Suppressor macrophage (primary cell): ENCODE measurements around the gene TTC8.
A peak's percentile ranks its signal among the peaks of the same experiment; 100 is the strongest.
"Not testable (repeated sequence)": the region's sequence is repeated elsewhere in the genome, so short reads cannot be mapped to it uniquely, and the experiment has no call there.

ENCODE experiments used
- DNase-seq, 4 experiments: peaks; one replicate each; pipeline ENCODE4 v3.0.0-alpha.2; 2020 to 2022
- total RNA-seq, 17 experiments: gene quantifications; one replicate each; lab custom pipeline; 2026; ENCODE audit warnings: mixed read lengths in 6 of 17, inconsistent platforms in 3 of 17; lab: John Stamatoyannopoulos, UW

The TTC8 gene
- total RNA-seq: 3.1 to 19.8 (median 13.3) reads per million in 17 experiments

- peak; percentile 92 to 96 (median 95) for DNase-seq
Measured at GRCh38 chr14:88824314-88825077, at the start of gene TTC8. TSS of gene TTC8 (plus strand) at chr14:88824651. CDS start at chr14:88824708, 57 bp downstream.

- no peak for DNase-seq
Measured at GRCh38 chr14:88775532-88775931, 48.9 kb upstream of the TTC8 start.

- no peak for DNase-seq
Measured at GRCh38 chr14:88785911-88786310, 38.5 kb upstream of the TTC8 start.

- no peak for DNase-seq
Measured at GRCh38 chr14:88786715-88787114, 37.7 kb upstream of the TTC8 start.

- DNase-seq: not testable (repeated sequence)
Measured at GRCh38 chr14:88789573-88789972, 34.9 kb upstream of the TTC8 start.

GRCh38 chr14:88790501-88791251 lies 33.8 kb upstream of the TTC8 start:
- no peak for DNase-seq

- DNase-seq: no peak
Measured at GRCh38 chr14:88791252-88791621, 33.2 kb upstream of the TTC8 start.

- peak in 2 of 4 experiments; percentile 6 to 10 for DNase-seq
Measured at GRCh38 chr14:88791629-88792472, 32.6 kb upstream of the TTC8 start.

- peak; percentile 70 to 90 (median 78) for DNase-seq
Measured at GRCh38 chr14:88792473-88793258, 31.8 kb upstream of the TTC8 start, which contains the start of gene EML5. TSS of gene EML5 (minus strand) at chr14:88792953. CDS start at chr14:88792503, 450 bp downstream.

- no peak for DNase-seq
Measured at GRCh38 chr14:88793259-88793625, 31.2 kb upstream of the TTC8 start.

- no peak for DNase-seq
Measured at GRCh38 chr14:88798156-88798555, 26.3 kb upstream of the TTC8 start.

- no peak for DNase-seq
Measured at GRCh38 chr14:88799522-88799921, 24.9 kb upstream of the TTC8 start.

GRCh38 chr14:88802596-88802995 lies 21.9 kb upstream of the TTC8 start:
- DNase-seq: no peak

- peak in 2 of 4 experiments; percentile 1 to 7 for DNase-seq
Measured at GRCh38 chr14:88804035-88804434, 20.4 kb upstream of the TTC8 start.

- no peak for DNase-seq
Measured at GRCh38 chr14:88804477-88804876, 20.0 kb upstream of the TTC8 start.

- DNase-seq: no peak
Measured at GRCh38 chr14:88808359-88808758, 16.1 kb upstream of the TTC8 start.

GRCh38 chr14:88815980-88816379 lies 8.5 kb upstream of the TTC8 start:
- DNase-seq: no peak

- DNase-seq: no peak
Measured at GRCh38 chr14:88818018-88818417, 6.4 kb upstream of the TTC8 start.

- DNase-seq: not testable (repeated sequence)
Measured at GRCh38 chr14:88819674-88820073, 4.8 kb upstream of the TTC8 start.

GRCh38 chr14:88821378-88821777 lies 3.1 kb upstream of the TTC8 start:
- DNase-seq: no peak

GRCh38 chr14:88821888-88822287 lies 2.6 kb upstream of the TTC8 start:
- no peak for DNase-seq

GRCh38 chr14:88823968-88824313 lies 510 bp upstream of the TTC8 start:
- DNase-seq: no peak
